ENCODE results near the gene QRSL1.
"Not testable (repeated sequence)": the region's sequence is repeated elsewhere in the genome, so short reads cannot be mapped to it uniquely, and the experiment has no call there.

Gene QRSL1

GRCh38 chr6:106623039-106623438 lies 6.3 kb upstream of the QRSL1 start:
- DNase-seq: no peak

- no peak for DNase-seq
These were observed 2.9 kb upstream of the QRSL1 start for GRCh38 chr6:106626485-106626884.

GRCh38 chr6:106627760-106628159 lies 1.6 kb upstream of the QRSL1 start:
- DNase-seq: not testable (repeated sequence)

- DNase-seq: no peak
These were observed 698 bp upstream of the QRSL1 start for GRCh38 chr6:106628658-106629102.

DNA sequence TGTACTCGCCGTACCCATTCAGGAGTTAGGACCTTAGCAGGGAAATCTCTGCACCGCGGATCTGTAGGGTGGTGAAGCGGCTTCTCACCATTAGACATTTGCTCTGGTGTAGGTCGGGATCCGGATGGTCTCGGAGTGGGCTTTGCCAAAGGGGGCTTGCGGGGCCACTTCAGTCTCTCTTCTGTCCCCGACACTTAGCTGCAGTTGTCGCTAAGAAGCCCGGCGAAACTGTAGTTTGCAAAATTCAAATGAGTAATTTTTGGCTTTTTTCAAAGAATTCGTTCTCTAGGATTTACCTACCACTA lies 433 bp downstream of the QRSL1 start:
- no peak for DNase-seq

GRCh38 chr6:106630366-106630765 lies 988 bp downstream of the QRSL1 start:
- DNase-seq: no peak

DNA sequence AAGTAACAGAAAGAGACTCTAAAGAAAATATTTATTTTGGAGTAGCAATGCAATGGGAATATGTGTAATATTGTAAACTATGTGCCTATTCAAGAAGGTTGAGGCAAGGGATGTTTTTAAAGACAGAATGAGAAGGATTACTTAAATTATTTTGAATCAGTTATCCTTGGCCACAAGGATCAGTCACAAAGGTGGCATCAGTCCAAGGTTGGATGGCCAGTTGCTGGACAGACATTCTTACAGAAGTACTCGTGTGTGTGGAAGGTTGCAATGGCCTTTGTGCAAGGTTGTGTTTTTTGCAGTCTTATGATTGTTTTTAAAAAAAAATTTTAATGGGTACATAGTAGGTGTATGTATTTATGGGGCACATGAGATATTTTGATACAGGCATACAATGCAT lies 2.0 kb downstream of the QRSL1 start:
- no peak for DNase-seq

GRCh38 chr6:106634565-106634964 lies 5.2 kb downstream of the QRSL1 start:
- DNase-seq: no peak

DNA sequence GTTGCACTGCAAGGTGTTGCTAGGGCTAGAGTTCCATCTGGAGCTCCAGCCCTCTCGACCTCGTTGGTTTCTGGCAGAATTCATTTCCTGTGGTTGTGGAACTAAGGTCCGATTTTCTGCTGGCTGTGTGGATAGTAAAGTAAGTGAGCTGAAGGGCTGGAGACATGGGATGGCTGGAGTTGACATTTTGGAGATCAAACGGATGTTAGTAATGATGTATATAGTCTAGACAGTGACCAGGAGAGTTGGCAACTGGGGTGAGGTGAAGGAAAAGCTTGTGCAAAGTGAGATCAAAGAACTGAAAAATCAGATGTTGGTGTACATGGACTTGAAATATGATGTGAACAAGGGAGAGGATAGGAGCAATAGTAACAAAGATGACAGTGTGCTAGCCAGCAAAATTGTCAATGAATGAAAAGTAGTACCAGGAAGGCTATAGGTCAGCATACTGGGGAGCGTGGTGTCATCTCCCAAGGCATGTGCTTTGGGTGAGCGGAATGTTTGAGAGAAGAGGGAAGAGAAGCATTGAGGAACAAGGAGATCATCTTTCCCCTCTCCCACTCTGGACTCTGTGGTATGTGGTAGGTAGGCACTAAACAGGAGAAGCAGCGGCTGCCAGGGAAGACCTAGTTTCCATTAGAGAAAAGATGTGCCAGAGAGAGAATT lies 7.8 kb downstream of the QRSL1 start:
- DNase-seq: no peak

DNA sequence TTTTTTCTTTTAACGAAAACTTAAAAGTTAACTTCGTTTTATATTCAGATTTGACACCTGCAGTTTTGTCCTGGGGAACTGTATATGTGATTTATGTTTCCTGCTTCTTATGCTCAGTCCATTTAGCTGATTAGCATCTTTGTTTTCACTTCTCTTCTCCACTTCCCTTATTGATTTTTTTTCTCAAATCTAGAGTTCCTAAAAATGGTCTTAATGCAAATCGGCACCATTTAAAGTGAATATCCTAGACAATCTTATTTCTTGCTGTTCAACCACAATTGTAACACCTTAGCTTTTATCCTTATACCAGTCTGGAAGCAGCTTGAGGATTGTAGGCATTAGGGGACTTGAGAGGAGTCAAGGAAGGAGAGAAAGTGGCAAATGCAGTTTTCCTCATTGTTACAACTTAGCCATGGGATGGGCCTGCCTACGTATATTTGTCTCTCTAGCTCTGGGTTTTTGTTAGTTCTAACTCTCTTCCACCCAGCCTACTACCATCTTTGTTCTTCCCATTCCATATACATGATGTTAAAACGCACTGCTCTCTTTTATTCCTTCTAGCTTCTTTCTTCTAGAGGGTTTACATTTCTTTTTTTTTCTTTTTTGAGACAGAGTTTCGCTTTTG lies 8.5 kb downstream of the QRSL1 start:
- no peak for DNase-seq

GRCh38 chr6:106639812-106640211 lies 10.4 kb downstream of the QRSL1 start:
- DNase-seq: no peak

DNA sequence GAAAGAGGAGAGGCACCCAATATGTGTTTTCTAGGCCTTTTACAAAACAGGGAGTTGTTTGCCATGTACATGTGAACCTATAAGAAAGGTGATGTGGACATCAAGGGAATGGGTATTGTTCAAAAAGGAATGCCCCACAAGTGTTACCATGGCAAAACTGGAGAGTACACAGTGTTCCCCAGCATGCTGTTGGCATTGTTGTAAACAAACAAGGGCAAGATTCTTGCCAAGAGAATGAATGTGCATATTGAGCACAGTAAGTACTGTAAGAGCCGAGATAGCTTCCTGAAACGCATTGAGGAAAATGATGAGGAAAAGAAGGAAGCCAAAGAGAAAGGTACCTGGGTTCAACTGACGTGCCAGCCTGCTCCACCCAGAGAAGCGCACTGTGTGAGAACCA lies 13.1 kb downstream of the QRSL1 start:
- no peak for DNase-seq

- no peak for DNase-seq
These were observed 13.7 kb downstream of the QRSL1 start for GRCh38 chr6:106643061-106643460.

GRCh38 chr6:106648651-106649308 lies 19.4 kb downstream of the QRSL1 start:
- no peak for DNase-seq

- no peak for DNase-seq
These were observed 29.1 kb downstream of the QRSL1 start for GRCh38 chr6:106658469-106658868.

GRCh38 chr6:106659859-106660258 lies 30.5 kb downstream of the QRSL1 start:
- no peak for DNase-seq

DNA sequence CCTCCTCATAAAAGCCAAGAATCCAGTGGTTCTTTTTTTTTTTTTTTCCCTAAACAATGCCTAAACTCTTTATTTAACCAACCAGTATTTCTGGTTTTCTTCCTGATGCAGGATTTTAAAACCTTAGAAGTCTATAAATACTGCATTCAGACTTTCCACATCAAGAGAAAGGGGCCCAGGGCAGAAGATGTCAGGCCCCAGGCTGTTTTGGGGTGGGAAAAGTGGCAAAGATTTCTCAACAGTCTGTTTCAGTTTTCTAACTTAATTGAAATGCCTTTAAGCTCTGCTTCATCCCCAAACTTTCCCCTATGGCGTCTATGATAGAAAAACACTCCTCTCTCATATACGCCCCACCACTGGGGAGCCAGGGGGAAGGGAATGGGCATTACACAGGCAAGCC lies 33.1 kb downstream of the QRSL1 start:
- DNase-seq: no peak

DNA sequence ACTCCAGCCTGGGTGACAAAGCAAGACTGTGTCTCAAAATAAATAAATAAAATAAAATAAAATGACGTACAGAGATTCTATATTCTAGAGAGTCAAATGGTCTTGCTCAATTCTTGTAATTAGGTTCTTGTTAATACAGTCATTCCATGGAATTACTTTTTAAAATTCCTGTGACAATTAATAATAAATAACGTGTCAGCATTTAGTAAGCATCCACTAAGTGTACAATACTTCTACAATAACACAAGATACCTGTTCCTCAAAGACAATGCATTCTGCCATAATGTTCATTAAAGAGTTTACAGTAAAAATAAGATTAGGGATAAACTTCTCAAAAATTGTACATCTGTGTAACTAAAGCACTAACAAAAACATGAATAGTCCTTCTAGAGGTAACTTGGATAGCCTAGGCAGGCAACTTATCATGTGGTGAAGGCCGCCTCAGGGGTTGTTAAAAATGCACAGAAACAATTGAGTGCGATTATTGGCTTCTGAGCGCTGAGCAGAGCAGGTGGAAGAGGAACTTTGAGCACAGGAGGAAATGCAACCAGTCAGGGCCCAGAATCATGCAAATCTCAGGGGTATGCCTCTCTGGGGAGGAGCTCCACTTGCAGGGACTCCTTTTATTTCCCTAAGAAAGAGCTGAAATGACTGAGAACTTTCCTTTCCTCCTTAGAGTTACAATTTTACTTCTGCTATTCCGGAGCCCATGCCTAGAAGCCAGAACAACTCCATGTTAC lies 37.1 kb downstream of the QRSL1 start:
- DNase-seq: no peak

DNA sequence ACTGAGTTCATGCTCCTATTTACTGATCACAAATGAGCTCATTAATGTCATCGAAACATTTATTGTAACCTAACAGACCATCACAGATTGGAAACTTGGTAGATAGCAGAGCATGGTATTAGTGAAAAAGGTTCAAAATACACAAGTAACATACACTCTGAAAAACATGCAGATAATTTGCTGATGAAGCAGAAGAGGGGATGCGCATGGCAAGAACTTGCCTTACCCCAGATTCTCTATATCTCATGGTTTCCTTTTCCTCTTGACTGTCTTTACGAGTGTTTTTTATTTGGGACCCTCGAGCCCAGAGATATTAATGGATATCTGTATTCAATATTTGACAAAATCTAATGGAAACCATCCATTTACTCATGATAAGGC lies 37.6 kb downstream of the QRSL1 start:
- no peak for DNase-seq

GRCh38 chr6:106670236-106670635 lies 40.9 kb downstream of the QRSL1 start:
- no peak for DNase-seq

GRCh38 chr6:106671651-106672050 lies 42.3 kb downstream of the QRSL1 start:
- no peak for DNase-seq

DNA sequence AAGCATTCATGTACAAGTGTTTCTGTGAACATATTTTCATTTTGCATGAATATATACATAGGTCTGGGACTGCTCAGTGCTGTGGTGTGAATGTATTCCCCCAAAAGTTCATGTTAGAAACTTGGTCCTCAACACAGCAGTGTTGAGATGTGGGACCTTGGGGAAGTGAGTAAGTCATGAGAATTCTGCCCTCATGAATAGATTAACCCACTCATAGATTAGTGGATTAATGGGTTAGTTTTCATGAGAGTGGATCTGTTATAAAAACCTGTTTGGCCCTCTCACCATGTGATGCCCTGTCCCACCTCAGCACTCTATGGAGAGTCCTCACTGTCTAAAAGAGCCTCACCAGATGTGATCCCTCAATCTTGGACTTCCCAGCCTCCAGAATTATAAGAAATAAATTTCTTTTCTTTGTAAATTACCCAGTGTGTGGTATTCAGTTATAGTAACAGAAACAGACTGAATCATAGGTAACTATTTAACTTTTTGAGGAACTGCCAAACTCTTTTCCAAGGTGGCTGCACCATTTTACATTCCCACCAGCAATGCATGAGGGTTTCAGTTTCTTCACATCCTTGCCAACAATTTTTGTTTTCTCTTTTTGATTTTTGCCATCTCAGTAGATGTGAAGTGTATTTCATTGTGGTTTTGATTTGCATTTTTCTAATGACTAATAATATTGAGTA lies 45.3 kb downstream of the QRSL1 start:
- DNase-seq: no peak

- DNase-seq: no peak
These were observed 47.9 kb downstream of the QRSL1 start for GRCh38 chr6:106677282-106677681.
